ENCODE results near the gene PEF1. TPM values are rescaled to one million over a fixed set of nuclear protein-coding genes. Genes with fewer than 3 reads are reported as not detected.

Gene PEF1
- total RNA-seq, 1 donor from 2014 or later = 64.0 TPM

DNA sequence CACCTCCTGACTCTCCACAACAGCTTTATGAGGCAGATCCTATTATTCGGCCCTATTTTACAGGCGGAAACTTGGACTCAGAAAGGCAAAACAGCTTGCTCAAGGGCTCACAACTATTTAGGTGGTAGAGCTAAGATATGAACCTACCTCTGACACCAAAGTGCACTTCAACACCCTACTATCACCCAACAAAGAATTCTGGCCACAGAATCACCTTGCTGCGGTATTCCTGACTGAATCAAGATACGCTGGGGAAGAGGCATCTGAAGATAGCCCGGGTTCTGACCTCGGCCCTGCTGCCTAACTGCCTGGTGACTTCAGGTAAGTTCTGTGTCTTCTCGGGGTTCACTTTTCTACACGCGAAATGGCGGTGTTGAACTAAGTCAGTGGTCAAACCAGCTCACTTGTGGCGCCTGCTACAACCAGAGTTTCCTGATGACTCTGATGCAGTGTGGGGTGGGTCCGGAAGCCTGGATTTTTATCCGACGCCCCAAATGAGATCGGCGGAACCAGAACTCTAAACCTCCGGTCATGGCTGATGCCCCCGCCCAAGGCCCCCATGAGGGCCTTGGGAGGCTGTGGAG is 608 bp downstream of the PEF1 start:
- H3K27ac Mint-ChIP-seq = peak overlapping the region; percentile 100
- H3K36me3 Mint-ChIP-seq (ENCODE audit: low read depth) = peaks cover 3% of the 10 kb centered on the region
- H3K4me3 Mint-ChIP-seq = peak overlapping the region; percentile 97
- no peak for DNase-seq
- H3K9me3 Mint-ChIP-seq = no peaks in the 10 kb centered on the region
- intact Hi-C loops (cut with micrococcal nuclease) = loop anchor here (5.0 kb wide), 1 partner anchor 368 kb away; the partner anchor contains the start of gene KHDRBS1
- peaks cover 20% of the 10 kb centered on the region for H3K4me1 Mint-ChIP-seq
- no peaks in the 10 kb centered on the region for H3K27me3 Mint-ChIP-seq

DNA sequence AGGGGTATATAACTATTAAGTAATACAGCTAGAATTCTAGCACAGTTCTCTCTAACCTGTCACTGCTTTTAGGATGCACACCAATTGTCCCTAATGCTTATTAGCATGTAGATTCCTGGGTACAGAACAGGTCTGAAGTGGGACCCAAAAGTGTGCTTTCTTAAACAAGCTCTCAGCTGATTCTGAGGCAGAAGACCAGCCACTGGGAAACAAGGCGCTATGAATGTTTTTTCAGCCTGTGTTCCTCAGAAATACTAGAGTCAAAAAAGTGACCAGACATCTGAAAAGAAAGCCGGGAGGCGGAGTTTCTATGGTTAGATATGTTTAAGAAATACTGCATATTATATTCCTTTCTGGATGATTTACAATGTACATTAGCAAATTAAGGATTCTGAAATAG is 1.8 kb downstream of the PEF1 start:
- peaks cover 24% of the 10 kb centered on the region for H3K4me1 Mint-ChIP-seq
- DNase-seq = no peak
- H3K27ac Mint-ChIP-seq = no peak overlapping the region
- H3K27me3 Mint-ChIP-seq = no peaks in the 10 kb centered on the region
- intact Hi-C loops (cut with micrococcal nuclease) = loop anchor here (5.0 kb wide), 1 partner anchor 369 kb away; the partner anchor contains the start of gene KHDRBS1
- no peaks in the 10 kb centered on the region for H3K9me3 Mint-ChIP-seq
- H3K4me3 Mint-ChIP-seq = no peak overlapping the region
- peaks cover 3% of the 10 kb centered on the region for H3K36me3 Mint-ChIP-seq (ENCODE audit: low read depth)

DNA sequence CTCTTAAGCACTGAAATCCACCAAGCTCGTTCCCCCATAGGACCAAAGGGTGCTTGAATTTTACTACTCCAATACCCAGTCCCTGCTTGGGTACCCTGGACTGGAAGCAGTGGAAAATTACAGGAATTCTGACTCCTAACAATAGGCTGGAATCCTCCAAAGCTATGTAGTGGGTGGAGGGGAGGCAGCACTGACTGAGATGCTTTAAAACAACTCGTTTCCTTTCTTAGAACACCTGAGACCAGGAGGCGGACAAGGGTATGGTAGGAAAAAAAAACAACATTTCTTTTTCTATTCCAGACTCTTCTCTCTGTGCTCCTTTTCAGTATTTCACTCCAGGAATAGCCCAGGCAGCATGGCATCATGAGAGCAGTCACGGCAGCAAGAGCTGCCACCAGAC is 2.3 kb downstream of the PEF1 start:
- no peak for DNase-seq
- Mint-ChIP-seq H3K4me3 (no peak overlapping the region), H3K36me3 (ENCODE audit: low read depth) (peaks cover 3% of the 10 kb centered on the region), H3K9me3 (no peaks in the 10 kb centered on the region), H3K27ac (no peak overlapping the region), H3K27me3 (no peaks in the 10 kb centered on the region), H3K4me1 (peaks cover 28% of the 10 kb centered on the region)
- intact Hi-C loops (cut with micrococcal nuclease) = loop anchor here (5.0 kb wide), 1 partner anchor 370 kb away; the partner anchor contains the start of gene KHDRBS1

GRCh38 chr1:31640964-31641363 is 3.7 kb downstream of the PEF1 start:
- Mint-ChIP-seq H3K27ac (no peak overlapping the region), H3K9me3 (no peaks in the 10 kb centered on the region), H3K27me3 (no peaks in the 10 kb centered on the region), H3K36me3 (ENCODE audit: low read depth) (peaks cover 2% of the 10 kb centered on the region), H3K4me3 (no peak overlapping the region), H3K4me1 (peaks cover 26% of the 10 kb centered on the region)
- no peak for DNase-seq
- intact Hi-C loops (cut with micrococcal nuclease) = loop anchor here (5.0 kb wide), 1 partner anchor 371 kb away; the partner anchor contains the start of gene KHDRBS1

- no peak for DNase-seq
- H3K36me3 Mint-ChIP-seq (ENCODE audit: low read depth) = peaks cover 2% of the 10 kb centered on the region
- H3K9me3 Mint-ChIP-seq = no peaks in the 10 kb centered on the region
- H3K27ac Mint-ChIP-seq = no peak overlapping the region
- intact Hi-C loops (cut with micrococcal nuclease) = loop anchor here (5.0 kb wide), 1 partner anchor 372 kb away; the partner anchor contains the start of gene KHDRBS1
- H3K4me1 Mint-ChIP-seq = peaks cover 22% of the 10 kb centered on the region
- H3K27me3 Mint-ChIP-seq = no peaks in the 10 kb centered on the region
- no peak overlapping the region for H3K4me3 Mint-ChIP-seq
Measured at GRCh38 chr1:31640179-31640578, 4.5 kb downstream of the PEF1 start.

- Mint-ChIP-seq H3K36me3 (ENCODE audit: low read depth) (peaks cover 5% of the 10 kb centered on the region), H3K9me3 (no peaks in the 10 kb centered on the region), H3K4me1 (peaks cover 17% of the 10 kb centered on the region), H3K4me3 (no peak overlapping the region), H3K27me3 (no peaks in the 10 kb centered on the region), H3K27ac (no peak overlapping the region)
- intact Hi-C loops (cut with micrococcal nuclease) = no loop called here
- DNase-seq = no peak
Measured at GRCh38 chr1:31639543-31639942, 5.1 kb downstream of the PEF1 start.

DNA sequence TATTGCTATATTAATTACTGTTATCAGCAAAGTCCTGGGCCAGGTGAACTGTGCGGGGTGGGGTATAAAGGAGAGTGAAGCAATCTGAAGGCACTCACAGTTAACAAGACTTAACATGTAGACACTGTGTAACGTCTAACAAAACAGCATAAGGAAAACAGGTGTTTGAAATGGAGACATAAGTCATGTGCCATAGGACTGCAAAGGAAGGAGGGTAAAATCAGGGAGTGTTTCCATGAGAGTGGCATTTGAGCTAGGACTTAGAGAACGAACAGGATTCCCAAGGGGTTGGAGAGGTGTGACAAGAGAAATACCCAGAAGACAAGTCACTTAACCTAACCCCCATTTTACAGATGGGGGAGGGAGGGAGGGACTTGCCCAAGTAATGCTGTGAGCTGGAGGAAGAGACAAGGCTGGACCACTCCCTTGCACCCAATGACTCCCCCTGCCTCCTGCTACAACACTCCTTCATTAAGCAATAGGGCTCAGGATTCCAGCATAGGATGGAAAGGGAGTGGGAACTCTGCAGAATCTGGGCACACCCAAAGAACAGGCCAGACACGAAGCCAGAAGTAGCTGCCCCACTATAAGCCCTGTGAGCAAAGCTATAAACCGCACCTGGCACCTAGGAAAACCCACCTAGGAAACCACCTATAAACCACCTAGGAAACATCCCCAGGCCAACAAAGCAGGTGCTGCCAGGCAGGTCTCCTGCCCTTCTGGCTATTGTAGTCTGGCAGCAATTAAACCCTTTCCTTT is 6.6 kb downstream of the PEF1 start:
- peaks cover 6% of the 10 kb centered on the region for H3K36me3 Mint-ChIP-seq (ENCODE audit: low read depth)
- H3K9me3 Mint-ChIP-seq = no peaks in the 10 kb centered on the region
- H3K4me1 Mint-ChIP-seq = peaks cover 10% of the 10 kb centered on the region
- intact Hi-C loops (cut with micrococcal nuclease) = no loop called here
- H3K4me3 Mint-ChIP-seq = no peak overlapping the region
- H3K27ac Mint-ChIP-seq = no peak overlapping the region
- H3K27me3 Mint-ChIP-seq = no peaks in the 10 kb centered on the region
- DNase-seq = no peak

DNA sequence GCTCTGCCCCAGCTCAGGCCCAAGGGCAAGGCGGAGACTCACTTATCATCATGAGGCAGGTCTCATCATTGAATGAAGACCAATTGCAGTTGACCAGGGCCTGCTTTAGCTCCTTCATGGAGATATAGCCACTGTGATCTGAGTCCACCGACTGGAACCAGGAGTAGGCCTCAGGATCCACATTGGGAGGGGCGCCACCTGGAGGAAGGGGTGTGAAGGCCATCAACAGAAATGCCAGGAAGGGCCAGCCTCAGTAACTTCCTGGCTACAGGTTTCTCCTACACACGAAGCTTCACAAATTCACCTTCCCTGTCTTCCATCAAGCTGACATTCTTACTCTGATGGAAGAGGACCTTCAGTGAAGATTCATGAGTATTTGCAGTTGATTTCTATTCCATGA is 11.6 kb downstream of the PEF1 start:
- peaks cover 7% of the 10 kb centered on the region for H3K4me1 Mint-ChIP-seq
- H3K27me3 Mint-ChIP-seq = no peaks in the 10 kb centered on the region
- DNase-seq = peak; percentile 75
- intact Hi-C loops (cut with micrococcal nuclease) = loop anchor here (1.0 kb wide), 1 partner anchor 69 kb away; no protein-coding TSS in a partner anchor
- peaks cover 35% of the 10 kb centered on the region for H3K36me3 Mint-ChIP-seq (ENCODE audit: low read depth)
- no peak overlapping the region for H3K4me3 Mint-ChIP-seq
- no peaks in the 10 kb centered on the region for H3K9me3 Mint-ChIP-seq
- H3K27ac Mint-ChIP-seq = no peak overlapping the region

DNA sequence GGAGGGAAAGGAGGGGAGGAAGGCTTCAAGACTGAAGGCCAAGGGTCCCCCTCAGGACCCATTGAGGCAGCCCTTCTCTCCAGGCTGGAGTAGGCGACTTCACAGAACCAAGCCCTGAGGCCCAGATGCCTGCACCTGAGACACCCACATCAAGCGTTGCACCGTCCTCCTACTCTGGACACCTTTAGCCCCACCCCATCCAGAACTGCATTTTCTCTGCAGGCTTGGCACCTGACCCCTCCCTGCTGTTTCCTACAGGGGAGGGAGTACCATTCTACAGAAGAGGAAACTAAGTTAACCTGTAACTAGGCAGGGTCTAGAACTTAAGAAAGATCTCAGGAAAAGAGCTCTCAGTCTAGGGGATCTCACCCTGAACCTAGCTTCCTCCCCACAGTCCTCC is 12.0 kb downstream of the PEF1 start:
- Mint-ChIP-seq H3K27me3 (no peaks in the 10 kb centered on the region), H3K36me3 (ENCODE audit: low read depth) (peaks cover 36% of the 10 kb centered on the region), H3K4me1 (peaks cover 3% of the 10 kb centered on the region), H3K9me3 (no peaks in the 10 kb centered on the region), H3K27ac (no peak overlapping the region), H3K4me3 (no peak overlapping the region)
- no peak for DNase-seq
- intact Hi-C loops (cut with micrococcal nuclease) = loop anchor here (1.0 kb wide), 1 partner anchor 68 kb away; no protein-coding TSS in a partner anchor

GRCh38 chr1:31628931-31629556 is 15.6 kb downstream of the PEF1 start:
- no peak overlapping the region for H3K27ac Mint-ChIP-seq
- H3K4me3 Mint-ChIP-seq = no peak overlapping the region
- H3K36me3 Mint-ChIP-seq (ENCODE audit: low read depth) = peaks cover 32% of the 10 kb centered on the region
- intact Hi-C loops (cut with micrococcal nuclease) = no loop called here
- DNase-seq = no peak
- no peaks in the 10 kb centered on the region for H3K27me3 Mint-ChIP-seq
- H3K4me1 Mint-ChIP-seq = peaks cover 5% of the 10 kb centered on the region
- H3K9me3 Mint-ChIP-seq = no peaks in the 10 kb centered on the region

GRCh38 chr1:31627930-31628559 is 16.6 kb downstream of the PEF1 start:
- no peak overlapping the region for H3K27ac Mint-ChIP-seq
- no peak overlapping the region for H3K4me3 Mint-ChIP-seq
- H3K9me3 Mint-ChIP-seq = no peaks in the 10 kb centered on the region
- DNase-seq = no peak
- H3K4me1 Mint-ChIP-seq = peaks cover 9% of the 10 kb centered on the region
- H3K36me3 Mint-ChIP-seq (ENCODE audit: low read depth) = peaks cover 35% of the 10 kb centered on the region
- intact Hi-C loops (cut with micrococcal nuclease) = no loop called here
- no peaks in the 10 kb centered on the region for H3K27me3 Mint-ChIP-seq

DNA sequence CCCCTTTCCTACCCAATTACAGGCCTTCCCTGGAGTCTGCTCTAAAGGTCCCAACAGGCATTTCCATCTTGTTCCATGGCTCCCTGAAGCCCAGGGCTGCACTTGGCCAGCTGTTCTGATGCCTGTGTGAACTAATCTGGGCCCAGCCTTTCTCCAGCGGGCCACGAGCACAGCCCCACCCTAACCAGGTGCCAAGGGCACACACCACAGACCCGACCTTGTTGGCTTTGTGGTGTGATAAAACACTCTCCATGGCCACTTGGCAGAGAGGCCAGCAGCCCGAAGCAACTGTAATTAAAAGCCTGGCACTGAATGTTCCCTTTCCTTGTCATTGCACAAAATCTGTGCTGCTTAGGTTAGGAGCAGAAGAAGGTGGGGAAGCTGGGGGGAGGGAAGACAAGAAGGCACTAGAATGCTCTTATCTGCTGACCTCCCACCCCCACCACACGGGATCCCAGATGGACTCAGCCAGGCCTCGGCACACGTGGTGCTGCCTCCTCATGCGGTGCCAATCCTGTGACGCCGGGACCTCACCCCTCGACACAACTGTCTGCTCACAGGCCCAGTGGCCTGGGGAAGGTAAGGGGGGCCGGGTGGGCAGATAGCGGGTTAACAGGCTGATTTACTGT is 17.3 kb downstream of the PEF1 start:
- no peak for DNase-seq
- Mint-ChIP-seq H3K27ac (no peak overlapping the region), H3K27me3 (no peaks in the 10 kb centered on the region), H3K4me3 (no peak overlapping the region), H3K4me1 (peaks cover 9% of the 10 kb centered on the region), H3K9me3 (no peaks in the 10 kb centered on the region), H3K36me3 (ENCODE audit: low read depth) (peaks cover 32% of the 10 kb centered on the region)
- intact Hi-C loops (cut with micrococcal nuclease) = no loop called here

Data from activated CD4-positive, alpha-beta T cell treated with anti-CD3 and anti-CD28 coated beads, Interleukin-2, amount 10 ng/mL, durations not matched to agents 24 days and 14 days (primary cell).